CD14-positive monocyte (primary cell): ENCODE measurements around the gene PRR14. TPM values are rescaled to one million over a fixed set of nuclear protein-coding genes. Genes with fewer than 3 reads are reported as not detected.
"Not testable (repeated sequence)": the region's sequence is repeated elsewhere in the genome, so short reads cannot be mapped to it uniquely, and the experiment has no call there.

Source experiments
- DNase-seq, 3 donors: peaks; one replicate each; pipeline ENCODE4 v3.0.0-alpha.2; 2011 to 2022
- H2AFZ ChIP-seq: 2 replicates; pipeline ENCODE4 v1.6.0; 2012; ENCODE audit warnings: mild to moderate bottlenecking, low read depth, low read length, inconsistent platforms; ENCODE audit not compliant: insufficient read depth, poor library complexity, severe bottlenecking
- H3K27ac ChIP-seq, 2 donors: 1 replicate in 1 of 2; 2 replicates in 1 of 2; pipeline ENCODE4 v1.5.1; 2012 to 2013; ENCODE audit warnings: low read length in 2 of 2, control low read depth in 1 of 2, inconsistent platforms in 1 of 2, low read depth in 1 of 2, mild to moderate bottlenecking in 1 of 2
- H3K27me3 ChIP-seq, 2 donors: one replicate each; pipeline versions ENCODE4 v1.6.0 to v1.6.1; 2011 to 2013; ENCODE audit warnings: low read length in 2 of 2; ENCODE audit not compliant: control insufficient read depth in 2 of 2, insufficient read depth in 2 of 2
- H3K36me3 ChIP-seq, 2 donors: replicated peaks in 1 of 2; 1 replicate in 1 of 2; 2 replicates in 1 of 2; pipeline versions ENCODE4 v1.5.1 to v1.6.1; 2012 to 2013; ENCODE audit warnings: low read length in 2 of 2, control low read depth in 1 of 2, inconsistent platforms in 1 of 2, mild to moderate bottlenecking in 1 of 2; ENCODE audit not compliant: insufficient read depth in 2 of 2, control insufficient read depth in 1 of 2
- H3K4me1 ChIP-seq, 2 donors: 1 replicate in 1 of 2; 2 replicates in 1 of 2; pipeline versions ENCODE4 v1.5.1 to v1.6.1; 2012 to 2013; ENCODE audit warnings: low read length in 2 of 2, control low read depth in 1 of 2, inconsistent platforms in 1 of 2, mild to moderate bottlenecking in 1 of 2, moderate library complexity in 1 of 2; ENCODE audit not compliant: insufficient read depth in 2 of 2, control insufficient read depth in 1 of 2
- H3K4me2 ChIP-seq: replicated peaks from 2 replicates; pipeline ENCODE3; 2012; ENCODE audit warnings: low read length, moderate library complexity, mild to moderate bottlenecking; ENCODE audit not compliant: poor library complexity, severe bottlenecking; ENCODE audit errors: extremely low read depth
- H3K4me3 ChIP-seq, 3 experiments: fragments of 200-600 bp in 1 of 3; sonication (generic) in 1 of 3; replicated peaks in 1 of 3; 1 replicate in 2 of 3; 2 replicates in 1 of 3; pipeline ENCODE4 v1.5.1; 2011 to 2013; ENCODE audit warnings: low read length in 3 of 3, mild to moderate bottlenecking in 3 of 3, control low read depth in 2 of 3, low read depth in 2 of 3, inconsistent platforms in 1 of 3, moderate library complexity in 1 of 3
- H3K79me2 ChIP-seq: 2 replicates; pipeline ENCODE4 v1.6.0; 2012; ENCODE audit warnings: mild to moderate bottlenecking, control low read depth, inconsistent platforms, low read length, moderate library complexity; ENCODE audit not compliant: insufficient read depth
- H3K9ac ChIP-seq: 2 replicates; pipeline ENCODE4 v1.6.0; 2017; ENCODE audit warnings: low read length, mild to moderate bottlenecking; ENCODE audit not compliant: insufficient read depth, poor library complexity, severe bottlenecking
- H3K9me3 ChIP-seq, 2 donors: replicated peaks in 1 of 2; 1 replicate in 1 of 2; 2 replicates in 1 of 2; pipeline versions ENCODE4 v1.5.1 to v1.6.1; 2012 to 2013; ENCODE audit warnings: low read length in 2 of 2, control low read depth in 1 of 2; ENCODE audit not compliant: control insufficient read depth in 1 of 2, insufficient read depth in 1 of 2
- H4K20me1 ChIP-seq: 2 replicates; pipeline ENCODE4 v1.6.0; 2012; ENCODE audit warnings: mild to moderate bottlenecking, low read length, control low read depth, moderate library complexity; ENCODE audit not compliant: insufficient read depth
- H3K27ac Mint-ChIP-seq, 7 donors: one replicate each; pipeline ENCODE4 v1.8.0; 2020; ENCODE audit warnings: mild to moderate bottlenecking in 7 of 7, mixed read lengths in 7 of 7, moderate library complexity in 6 of 7, inconsistent platforms in 2 of 7
- H3K27me3 Mint-ChIP-seq, 3 donors: one replicate each; pipeline ENCODE4 v1.8.0; 2021 to 2022; ENCODE audit warnings: low read depth in 3 of 3, mild to moderate bottlenecking in 3 of 3, mixed read lengths in 3 of 3, moderate library complexity in 3 of 3, inconsistent platforms in 1 of 3
- H3K36me3 Mint-ChIP-seq, 2 donors: one replicate each; pipeline ENCODE4 v1.8.0; 2020; ENCODE audit warnings: mixed read lengths in 2 of 2, inconsistent platforms in 1 of 2, mild to moderate bottlenecking in 1 of 2
- H3K4me1 Mint-ChIP-seq: one replicate; pipeline ENCODE4 v1.8.0; 2020; ENCODE audit warnings: mild to moderate bottlenecking, mixed read lengths
- H3K4me3 Mint-ChIP-seq, 2 donors: one replicate each; pipeline ENCODE4 v1.8.0; 2020; ENCODE audit warnings: mild to moderate bottlenecking in 2 of 2, mixed read lengths in 2 of 2, moderate library complexity in 1 of 2
- H3K9me3 Mint-ChIP-seq, 7 donors: one replicate each; pipeline ENCODE4 v1.8.0; 2020 to 2022; ENCODE audit warnings: mixed read lengths in 7 of 7, mild to moderate bottlenecking in 6 of 7, moderate library complexity in 6 of 7, inconsistent platforms in 2 of 7
- WGBS: methylation state at CpG from one replicate; pipeline ENCODE4 v1.1.5; 2013; ENCODE audit warnings: missing lambda C conversion rate; ENCODE audit not compliant: insufficient coverage; 5-methylcytosine and 5-hydroxymethylcytosine counted together
- intact Hi-C, 2 donors: fragments of 100-400 bp; cut with micrococcal nuclease; formaldehyde crosslinking; loops; one replicate each; pipeline versions ENCODE4 v1.15.0 to v1.15.1; 2023
- polyA plus RNA-seq, 3 donors: library from polyadenylated mRNA; depleted of rRNA in 1 of 3; unstranded in 2 of 3; stranded (reverse) in 1 of 3; fragments of 300-500 nt in 2 of 3; fragments of >200 nt in 1 of 3; fragmentation: Illumina TruSeq in 2 of 3; gene quantifications; 1 replicate in 2 of 3; 2 replicates in 1 of 3; pipeline ENCODE4 v1.2.3, GENCODE V29; 2012 to 2021
- TF ChIP-seq, protein P1 (sequence below): fragments of 200-600 bp; IDR thresholded peaks from one replicate; pipeline ENCODE4 v1.8.0; 2022; ENCODE audit warnings: antibody characterized with exemption, mild to moderate bottlenecking

Gene PRR14
- polyA plus RNA-seq, 3 donors: 6.1 to 32.6 (median 10.4) TPM

DNA sequence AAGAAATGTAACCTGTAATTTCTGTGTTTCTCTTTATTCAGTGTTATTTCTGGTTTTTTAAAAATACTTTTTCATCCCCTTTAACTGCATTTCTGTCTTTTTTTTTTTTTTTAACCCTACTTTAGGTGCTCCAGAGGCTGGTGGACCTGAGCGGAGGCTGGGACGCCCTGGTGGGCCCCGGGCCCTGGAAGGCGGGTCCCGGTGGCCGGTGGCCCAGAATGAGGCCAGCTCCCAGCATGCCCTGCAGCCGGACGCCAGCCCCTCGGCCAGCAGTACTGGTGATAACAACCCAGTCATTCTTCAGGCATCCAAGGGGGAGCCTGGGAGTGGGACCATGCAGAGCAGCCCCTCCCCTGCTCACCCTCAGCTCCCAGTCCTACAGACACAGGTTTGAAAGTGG lies 49.7 kb downstream of the PRR14 start:
- H3K9me3 ChIP-seq: no peaks in the 10 kb centered on the region
- H3K4me3 Mint-ChIP-seq: no peak overlapping the region
- H3K9me3 Mint-ChIP-seq: peaks cover 0 to 2% (median 0%) of the 10 kb centered on the region in 7 donors
- no peak overlapping the region for H3K4me2 ChIP-seq
- peaks cover 21% of the 10 kb centered on the region for H3K4me1 Mint-ChIP-seq
- WGBS: 95% methylated on average over 6 of the region's 9 CpGs
- intact Hi-C loops: loop anchor here in 1 of 2 donors (2.0 to 5.0 kb wide), 2 partner anchors 14 to 47 kb away; partner anchors contain the start of gene PHKG2
- peak overlapping the region in 1 of 2 donors; percentile 36 for H3K27ac ChIP-seq
- H3K27me3 ChIP-seq: no peaks in the 10 kb centered on the region
- peaks cover 55% of the 10 kb centered on the region for H4K20me1 ChIP-seq
- H3K79me2 ChIP-seq: peaks cover 57% of the 10 kb centered on the region
- no peak overlapping the region for H3K9ac ChIP-seq
- H3K27me3 Mint-ChIP-seq: no peaks in the 10 kb centered on the region
- no peak overlapping the region for H3K4me3 ChIP-seq
- H3K36me3 ChIP-seq: peaks cover 48 to 52% of the 10 kb centered on the region in 2 donors
- TF ChIP-seq, protein P1, sequence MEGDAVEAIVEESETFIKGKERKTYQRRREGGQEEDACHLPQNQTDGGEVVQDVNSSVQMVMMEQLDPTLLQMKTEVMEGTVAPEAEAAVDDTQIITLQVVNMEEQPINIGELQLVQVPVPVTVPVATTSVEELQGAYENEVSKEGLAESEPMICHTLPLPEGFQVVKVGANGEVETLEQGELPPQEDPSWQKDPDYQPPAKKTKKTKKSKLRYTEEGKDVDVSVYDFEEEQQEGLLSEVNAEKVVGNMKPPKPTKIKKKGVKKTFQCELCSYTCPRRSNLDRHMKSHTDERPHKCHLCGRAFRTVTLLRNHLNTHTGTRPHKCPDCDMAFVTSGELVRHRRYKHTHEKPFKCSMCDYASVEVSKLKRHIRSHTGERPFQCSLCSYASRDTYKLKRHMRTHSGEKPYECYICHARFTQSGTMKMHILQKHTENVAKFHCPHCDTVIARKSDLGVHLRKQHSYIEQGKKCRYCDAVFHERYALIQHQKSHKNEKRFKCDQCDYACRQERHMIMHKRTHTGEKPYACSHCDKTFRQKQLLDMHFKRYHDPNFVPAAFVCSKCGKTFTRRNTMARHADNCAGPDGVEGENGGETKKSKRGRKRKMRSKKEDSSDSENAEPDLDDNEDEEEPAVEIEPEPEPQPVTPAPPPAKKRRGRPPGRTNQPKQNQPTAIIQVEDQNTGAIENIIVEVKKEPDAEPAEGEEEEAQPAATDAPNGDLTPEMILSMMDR: no peak
- peaks cover 39 to 52% of the 10 kb centered on the region in 2 donors for H3K36me3 Mint-ChIP-seq
- H2AFZ ChIP-seq: no peak overlapping the region
- H3K27ac Mint-ChIP-seq: no peak overlapping the region
- DNase-seq: no peak
- H3K4me1 ChIP-seq: peaks cover 16 to 28% of the 10 kb centered on the region in 2 donors

DNA sequence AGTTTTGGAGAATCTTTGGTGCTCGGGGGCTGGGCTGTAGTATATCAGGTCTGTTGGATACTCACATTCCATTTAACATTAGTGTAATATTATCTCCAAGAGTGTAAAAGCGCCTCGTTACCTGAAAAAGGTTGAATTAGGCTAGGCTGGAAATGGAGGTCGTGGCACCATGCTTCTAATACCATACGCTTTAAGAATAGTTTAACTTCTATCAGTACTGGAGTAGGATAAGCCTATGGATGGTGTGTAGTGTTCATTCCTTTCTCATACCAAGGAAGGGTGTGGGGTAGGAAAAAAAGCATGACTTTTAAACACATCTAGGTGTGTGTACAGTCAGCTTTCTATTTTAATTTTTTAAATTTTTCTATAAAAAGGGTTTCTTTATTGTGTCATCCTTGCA lies 50.2 kb downstream of the PRR14 start:
- Mint-ChIP-seq H3K27ac (no peak overlapping the region), H3K4me1 (peaks cover 20% of the 10 kb centered on the region), H3K9me3 (peaks cover 0 to 2% (median 0%) of the 10 kb centered on the region in 7 donors), H3K4me3 (no peak overlapping the region), H3K36me3 (peaks cover 44 to 57% of the 10 kb centered on the region in 2 donors), H3K27me3 (no peaks in the 10 kb centered on the region)
- Histone ChIP-seq H3K9ac (no peak overlapping the region), H3K4me1 (peaks cover 16 to 28% of the 10 kb centered on the region in 2 donors), H2AFZ (no peak overlapping the region), H3K79me2 (peaks cover 57% of the 10 kb centered on the region), H4K20me1 (peaks cover 60% of the 10 kb centered on the region), H3K9me3 (no peaks in the 10 kb centered on the region), H3K27me3 (no peaks in the 10 kb centered on the region), H3K36me3 (peaks cover 52 to 57% of the 10 kb centered on the region in 2 donors), H3K4me3 (no peak overlapping the region), H3K27ac (peak overlapping the region in 1 of 2 donors; percentile 36), H3K4me2 (no peak overlapping the region)
- intact Hi-C loops: loop anchor here in 1 of 2 donors (2.0 to 5.0 kb wide), 2 partner anchors 14 to 46 kb away; partner anchors contain the start of gene PHKG2
- TF ChIP-seq, protein P1: no peak
- no CpG with 5 or more reads among the region's 5 CpGs for WGBS
- no peak for DNase-seq

DNA sequence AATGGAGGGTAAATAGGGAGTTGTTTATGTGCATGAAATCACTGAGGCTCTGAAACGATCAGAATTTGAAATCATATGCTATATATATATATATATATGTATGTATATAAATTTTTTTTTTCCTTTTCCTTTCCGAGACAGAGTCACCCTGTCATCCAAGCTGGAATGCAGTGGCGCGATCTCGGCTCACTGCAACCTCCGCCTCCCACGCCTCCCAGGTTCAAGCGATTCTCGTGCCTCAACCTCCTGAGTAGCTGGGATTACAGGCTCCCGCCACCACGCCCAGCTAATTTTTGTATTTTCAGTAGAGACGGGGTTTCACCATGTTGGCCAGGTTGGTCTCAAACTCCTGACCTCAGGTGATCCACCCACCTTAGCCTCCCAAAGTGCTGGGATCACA lies 52.3 kb downstream of the PRR14 start:
- Histone ChIP-seq H3K4me1 (peaks cover 10 to 19% of the 10 kb centered on the region in 2 donors), H3K36me3 (peaks cover 73 to 78% of the 10 kb centered on the region in 2 donors), H3K79me2 (peaks cover 73% of the 10 kb centered on the region), H4K20me1 (peaks cover 80% of the 10 kb centered on the region)
- H3K9ac ChIP-seq, H3K9me3 ChIP-seq, H3K27me3 ChIP-seq, H3K27ac ChIP-seq, H3K27ac Mint-ChIP-seq, H3K4me3 ChIP-seq, H3K4me3 Mint-ChIP-seq, H2AFZ ChIP-seq, DNase-seq, H3K9me3 Mint-ChIP-seq, H3K4me2 ChIP-seq, H3K27me3 Mint-ChIP-seq: not testable (repeated sequence)
- intact Hi-C loops: loop anchor here in 1 of 2 donors (5.0 kb wide), 1 partner anchor 44 kb away; the partner anchor contains the start of gene PHKG2
- no CpG with 5 or more reads among the region's 12 CpGs for WGBS
- H3K36me3 Mint-ChIP-seq: peaks cover 62 to 77% of the 10 kb centered on the region in 2 donors
- peaks cover 13% of the 10 kb centered on the region for H3K4me1 Mint-ChIP-seq
